Kidney capillary endothelial cell (primary cell): Measurements from ENCODE around the gene UNC13A.

Experiments
- DNase-seq: peaks from one replicate; pipeline ENCODE4 v3.0.0-alpha.2; 2018; ENCODE audit warnings: low spot score

UNC13A gene

GRCh38 chr19:17687857-17688784 lies at the start of gene UNC13A:
UNC13A (minus strand) TSS chr19:17688354; CDS start chr19:17688199, 155 bp downstream.
- DNase-seq = no peak

- no peak for DNase-seq
Measured at GRCh38 chr19:17737690-17738153, 49.6 kb upstream of the UNC13A start.

GRCh38 chr19:17735410-17735809 lies 47.3 kb upstream of the UNC13A start:
- no peak for DNase-seq

GRCh38 chr19:17734146-17734545 lies 46.0 kb upstream of the UNC13A start:
- no peak for DNase-seq

- no peak for DNase-seq
Measured at GRCh38 chr19:17733127-17733526, 45.0 kb upstream of the UNC13A start.

GRCh38 chr19:17727843-17728242 lies 39.7 kb upstream of the UNC13A start:
- DNase-seq = no peak

- no peak for DNase-seq
Measured at GRCh38 chr19:17726964-17727773, 39.0 kb upstream of the UNC13A start.

- DNase-seq = no peak
Measured at GRCh38 chr19:17726136-17726741, 38.1 kb upstream of the UNC13A start.

- no peak for DNase-seq
Measured at GRCh38 chr19:17725422-17726078, 37.4 kb upstream of the UNC13A start.

GRCh38 chr19:17724655-17725054 lies 36.5 kb upstream of the UNC13A start:
- DNase-seq = no peak

GRCh38 chr19:17722655-17723240 lies 34.6 kb upstream of the UNC13A start:
- no peak for DNase-seq

GRCh38 chr19:17721821-17722220 lies 33.7 kb upstream of the UNC13A start:
- DNase-seq = peak; percentile 97

- DNase-seq = no peak
Measured at GRCh38 chr19:17721111-17721628, 33.0 kb upstream of the UNC13A start.

GRCh38 chr19:17720440-17720839 lies 32.3 kb upstream of the UNC13A start:
- DNase-seq = peak; percentile 59

- no peak for DNase-seq
Measured at GRCh38 chr19:17719730-17720400, 31.7 kb upstream of the UNC13A start.

GRCh38 chr19:17718947-17719711 lies 31.0 kb upstream of the UNC13A start, which contains the start of gene MAP1S:
MAP1S (plus strand) TSS chr19:17719480; CDS start chr19:17719503, 23 bp downstream.
- DNase-seq = peak; percentile 75

- no peak for DNase-seq
Measured at GRCh38 chr19:17718550-17718946, 30.4 kb upstream of the UNC13A start.

- no peak for DNase-seq
Measured at GRCh38 chr19:17716309-17716929, 28.3 kb upstream of the UNC13A start.

GRCh38 chr19:17711851-17712250 lies 23.7 kb upstream of the UNC13A start:
- DNase-seq = no peak
